GM12875 (cell line): ENCODE data around the gene ZBTB7C.

Source experiments
- H3K4me3 ChIP-seq: one replicate; pipeline ENCODE4 v1.5.1; 2011; ENCODE audit warnings: low read depth, low read length, control low read depth
- CTCF ChIP-seq: IDR thresholded peaks from 2 replicates; pipeline ENCODE4 v1.5.1; 2011; ENCODE audit warnings: low read depth, mild to moderate bottlenecking, control low read depth, inconsistent platforms, low read length, moderate library complexity, borderline replicate concordance; ENCODE audit not compliant: insufficient read depth

Gene ZBTB7C

DNA sequence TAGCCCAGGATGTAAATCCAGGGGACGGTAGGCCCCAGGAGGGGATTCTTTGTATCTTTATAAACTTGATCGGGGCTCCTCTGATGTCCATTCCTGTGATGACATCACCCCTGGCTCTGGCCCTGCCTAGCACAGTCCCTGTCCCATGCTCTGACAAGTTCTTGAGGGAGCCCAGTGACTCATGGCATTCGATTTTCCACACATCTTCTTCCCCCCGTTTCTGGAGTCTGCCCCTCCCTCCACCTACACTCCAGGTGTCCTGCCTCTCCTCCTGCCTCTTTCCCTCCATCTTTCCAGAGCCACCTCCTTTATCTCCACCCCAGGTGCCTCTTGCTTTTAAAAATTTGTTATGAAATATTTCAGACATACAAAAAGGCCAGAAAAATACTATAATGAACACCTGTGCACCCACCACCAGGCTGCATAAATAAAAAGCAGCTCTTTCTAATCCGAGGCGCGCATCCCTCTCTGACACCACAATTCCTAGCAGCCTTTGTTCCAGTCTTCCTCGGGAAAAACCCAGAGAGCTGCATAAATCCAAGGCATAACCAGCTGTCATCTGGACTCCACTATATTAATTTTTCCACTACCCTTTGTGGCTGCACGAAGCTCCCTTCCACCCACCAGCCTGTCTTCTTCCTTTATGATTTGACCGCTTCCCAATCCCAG is 207.7 kb downstream of the ZBTB7C start:
- no peak for TF ChIP-seq CTCF
- H3K4me3 ChIP-seq: no peak overlapping the region

- H3K4me3 ChIP-seq: no peak overlapping the region
- no peak for TF ChIP-seq CTCF
These were observed 208.4 kb downstream of the ZBTB7C start for GRCh38 chr18:48200631-48201336.

DNA sequence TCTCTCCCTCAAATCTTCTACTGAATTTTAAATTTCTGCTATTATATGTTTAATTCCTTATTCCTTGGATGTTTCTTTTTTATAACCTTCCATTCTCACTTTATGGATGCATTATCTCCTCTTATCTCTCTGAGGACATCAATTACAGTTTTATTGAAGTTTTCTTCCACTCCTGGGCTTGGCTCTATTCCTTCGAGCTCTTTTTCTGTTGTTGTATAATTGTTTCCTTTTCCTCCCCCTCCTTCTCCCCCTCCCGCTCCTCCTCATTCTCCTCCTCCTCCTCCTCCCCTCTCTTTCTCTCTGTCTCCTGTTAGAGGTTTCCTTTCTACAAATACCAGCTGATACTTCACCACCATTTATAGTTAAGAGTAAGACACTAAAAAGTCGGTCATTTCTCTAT is 209.8 kb downstream of the ZBTB7C start:
- no peak overlapping the region for H3K4me3 ChIP-seq
- TF ChIP-seq CTCF: no peak

DNA sequence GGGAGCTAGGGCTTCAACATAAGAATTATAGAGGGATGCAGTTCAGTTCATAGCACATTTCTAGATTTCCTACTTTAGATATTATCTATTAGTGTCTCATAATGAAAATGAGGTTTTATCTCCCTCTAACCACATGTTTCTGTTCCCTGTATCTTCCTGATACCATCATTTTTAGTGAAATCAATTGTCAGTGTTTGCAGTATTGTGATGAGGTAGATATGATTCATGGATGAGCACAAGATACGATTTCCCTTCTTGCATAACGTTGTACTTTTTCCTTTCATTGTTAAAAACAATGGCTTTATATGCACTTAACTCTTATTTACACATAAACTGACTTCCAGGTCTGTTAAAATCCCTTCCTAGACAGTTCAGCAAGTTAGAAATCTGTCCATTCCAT is 211.4 kb downstream of the ZBTB7C start:
- TF ChIP-seq CTCF: no peak
- no peak overlapping the region for H3K4me3 ChIP-seq

- no peak overlapping the region for H3K4me3 ChIP-seq
- no peak for TF ChIP-seq CTCF
These were observed 213.4 kb downstream of the ZBTB7C start for GRCh38 chr18:48195787-48196186.

DNA sequence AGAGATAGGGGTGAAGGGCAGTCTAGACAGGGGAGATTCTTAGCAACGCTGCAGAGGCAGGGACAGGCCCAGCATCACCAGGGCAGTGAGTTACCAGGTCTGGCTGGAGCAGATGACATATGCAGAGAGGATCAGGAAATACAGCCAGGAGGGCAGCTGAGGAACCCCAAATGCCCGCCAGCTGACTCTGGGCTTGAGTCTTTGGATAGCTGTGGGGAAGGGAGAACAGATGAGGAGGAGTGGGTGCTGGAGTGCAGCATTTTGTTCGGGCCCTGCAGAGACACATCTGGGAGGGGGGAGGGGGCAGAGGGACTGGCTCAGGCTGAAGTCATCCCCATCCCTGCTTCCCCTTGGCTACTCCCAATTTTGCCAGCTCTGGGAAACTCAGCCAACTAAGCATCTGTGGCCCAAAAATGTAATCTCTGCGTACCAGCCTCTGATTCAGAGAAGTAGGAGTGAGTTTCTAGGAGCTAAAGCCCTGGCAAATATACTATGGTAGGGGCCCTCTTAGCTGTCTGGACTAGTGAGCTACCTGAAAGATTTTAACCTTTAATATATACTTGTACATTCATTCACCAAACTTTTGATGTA is 214.5 kb downstream of the ZBTB7C start:
- no peak for TF ChIP-seq CTCF
- H3K4me3 ChIP-seq: no peak overlapping the region
